Panc1 (cell line): ENCODE results near the gene NR6A1. TPM values are rescaled to one million over a fixed set of nuclear protein-coding genes. Genes with fewer than 3 reads are reported as not detected.

Experiments used
- ATAC-seq: fragments of 200-7000 bp; cut with Tn5 transposase; 2 replicates; pipeline ENCODE4 v1.9.1; 2020; ENCODE audit warnings: mild to moderate bottlenecking, moderate library complexity
- BruUV-seq: library from RNA; stranded (reverse); fragments of 400-500 nt; replicated peaks from 2 replicates; lab custom pipeline; 2021; lab: Mats Ljungman, UMichigan
- CTCF ChIA-PET: fragments of 300-600 bp; sonication (Branson Sonifier 250); formaldehyde crosslinking; loops from one replicate; lab custom pipeline; 2022; ENCODE audit warnings: antibody characterized with exemption; lab: Charles Lee
- POLR2A ChIA-PET: fragments of 300-600 bp; sonication (Branson Sonifier 250); formaldehyde crosslinking; loops from one replicate; lab custom pipeline; 2022; ENCODE audit warnings: antibody characterized with exemption; lab: Charles Lee
- DNase-seq: peaks from one replicate; pipeline ENCODE4 v3.0.0-alpha.2; 2010; ENCODE audit warnings: low read depth, low spot score
- H3K27ac ChIP-seq: 2 replicates; pipeline ENCODE4 v1.5.1; 2011; ENCODE audit warnings: mild to moderate bottlenecking, low read length, inconsistent platforms
- H3K27me3 ChIP-seq: fragments of 200-500 bp; sonication (Bioruptor generic); 2 replicates; pipeline ENCODE4 v1.6.0; 2014; ENCODE audit warnings: low read length, inconsistent platforms; ENCODE audit not compliant: control insufficient read depth, insufficient read depth
- H3K36me3 ChIP-seq: fragments of 200-500 bp; sonication (Bioruptor generic); 2 replicates; pipeline ENCODE4 v1.5.1; 2014; ENCODE audit warnings: inconsistent platforms, mild to moderate bottlenecking, low read length, moderate library complexity; ENCODE audit not compliant: control insufficient read depth, insufficient read depth
- H3K4me1 ChIP-seq: 2 replicates; pipeline ENCODE4 v1.5.1; 2011; ENCODE audit warnings: inconsistent platforms, mild to moderate bottlenecking, low read length, moderate library complexity; ENCODE audit not compliant: control insufficient read depth, insufficient read depth
- H3K4me3 ChIP-seq, 2 experiments: 2 replicates each; pipeline ENCODE4 v1.5.1; 2011 to 2012; ENCODE audit warnings: low read depth in 2 of 2, low read length in 2 of 2, mild to moderate bottlenecking in 2 of 2, inconsistent platforms in 1 of 2, moderate library complexity in 1 of 2
- H3K9me3 ChIP-seq: fragments of 200-500 bp; sonication (Bioruptor generic); 2 replicates; pipeline ENCODE4 v1.5.1; 2014; ENCODE audit warnings: low read depth, mild to moderate bottlenecking, inconsistent platforms, low read length, moderate library complexity; ENCODE audit not compliant: control insufficient read depth, insufficient read depth
- CTCF ChIP-seq: fragments of 450-650 bp; IDR thresholded peaks from 2 replicates; pipeline ENCODE4 v1.5.1; 2017; ENCODE audit warnings: mild to moderate bottlenecking
- POLR2AphosphoS5 ChIP-seq: IDR thresholded peaks from 2 replicates; pipeline ENCODE4 v1.6.1; 2012; ENCODE audit warnings: mild to moderate bottlenecking, low read depth, low read length, moderate library complexity
- SIN3A ChIP-seq: IDR thresholded peaks from 2 replicates; pipeline ENCODE4 v1.6.1; 2012; ENCODE audit warnings: low read depth, mild to moderate bottlenecking, low read length, moderate library complexity, borderline replicate concordance; ENCODE audit not compliant: insufficient read depth
- TCF7L2 ChIP-seq: IDR thresholded peaks from 2 replicates; pipeline ENCODE4 v1.6.1; 2011; ENCODE audit warnings: mild to moderate bottlenecking, low read depth, low read length, inconsistent platforms
- in situ Hi-C: cut with HindIII; loops from 2 replicates; pipeline ENCODE4 v1.10.0; 2016; ENCODE audit warnings: low sequenced_read_pairs, low pct_unique_long_range_greater_than_20kb
- intact Hi-C: fragments of 100-400 bp; cut with micrococcal nuclease; formaldehyde crosslinking; loops from one replicate; pipeline ENCODE4 v1.10.0; 2022; ENCODE audit not compliant: unreplicated experiment
- total RNA-seq: library from RNA; stranded (reverse); gene quantifications from one replicate; pipeline ENCODE4 v1.2.1, GENCODE V29; 2021; ENCODE audit not compliant: unreplicated experiment
- TF ChIP-seq, protein P1 (sequence below), 2 experiments: IDR thresholded peaks; 2 replicates each; pipeline ENCODE4 v1.6.1; 2011 to 2012; ENCODE audit warnings: low read depth in 2 of 2, control low read depth in 1 of 2, low read length in 1 of 2, mild to moderate bottlenecking in 1 of 2, moderate library complexity in 1 of 2; ENCODE audit not compliant: insufficient read depth in 1 of 2

NR6A1 gene
- total RNA-seq, 1 experiment from 2014 or later = 7.6 TPM

DNA sequence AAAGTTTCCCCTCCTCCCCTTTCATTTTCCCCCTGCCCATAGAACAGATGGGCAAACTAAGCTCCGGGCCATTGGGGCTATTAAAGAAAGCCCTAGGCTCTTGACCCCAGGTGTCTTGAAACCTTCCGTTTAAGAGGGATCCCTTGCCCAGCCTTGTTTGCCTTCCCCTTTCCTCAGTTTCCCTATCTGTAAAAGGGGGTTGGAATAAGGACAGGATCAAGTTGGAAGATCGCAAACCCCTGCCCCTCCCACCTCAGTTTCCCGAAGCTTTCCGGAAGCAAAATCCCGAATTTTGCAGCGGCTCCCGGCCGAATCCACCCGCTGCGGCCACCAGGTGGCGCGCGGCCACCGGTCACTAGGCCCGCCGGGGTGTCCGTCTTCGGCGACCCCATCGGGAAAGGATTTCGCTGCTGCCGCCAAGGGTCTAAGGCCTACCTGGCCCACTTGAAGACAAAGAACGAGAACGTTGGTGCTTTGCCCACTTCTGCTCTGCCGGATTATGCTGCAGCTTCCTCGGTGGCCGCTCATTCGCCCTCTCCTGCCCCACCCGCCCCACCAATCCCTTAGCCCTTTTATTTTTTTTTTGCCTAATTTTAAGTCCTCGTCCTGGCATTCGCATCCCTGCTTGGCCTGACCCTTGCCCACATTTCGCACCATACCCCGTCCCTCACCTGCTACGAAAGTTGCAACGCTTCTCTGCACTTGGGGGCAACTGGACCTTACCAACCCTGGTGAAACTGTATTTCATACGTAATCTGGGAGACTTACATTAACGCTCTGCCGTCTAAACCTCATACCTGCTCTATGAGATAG lies 962 bp upstream of the NR6A1 start:
- POLR2A ChIA-PET = interaction anchor here (0.7 to 0.9 kb wide), 2 partner anchors 80 to 90 kb away, joined by 4 to 18 read pairs; no protein-coding TSS in a partner anchor
- intact Hi-C loops = loop anchor here (1.0 kb wide), 1 partner anchor 81 kb away; the partner anchor contains the start of gene WDR38
- no peaks in the 10 kb centered on the region for H3K27me3 ChIP-seq
- TF ChIP-seq, protein P1, sequence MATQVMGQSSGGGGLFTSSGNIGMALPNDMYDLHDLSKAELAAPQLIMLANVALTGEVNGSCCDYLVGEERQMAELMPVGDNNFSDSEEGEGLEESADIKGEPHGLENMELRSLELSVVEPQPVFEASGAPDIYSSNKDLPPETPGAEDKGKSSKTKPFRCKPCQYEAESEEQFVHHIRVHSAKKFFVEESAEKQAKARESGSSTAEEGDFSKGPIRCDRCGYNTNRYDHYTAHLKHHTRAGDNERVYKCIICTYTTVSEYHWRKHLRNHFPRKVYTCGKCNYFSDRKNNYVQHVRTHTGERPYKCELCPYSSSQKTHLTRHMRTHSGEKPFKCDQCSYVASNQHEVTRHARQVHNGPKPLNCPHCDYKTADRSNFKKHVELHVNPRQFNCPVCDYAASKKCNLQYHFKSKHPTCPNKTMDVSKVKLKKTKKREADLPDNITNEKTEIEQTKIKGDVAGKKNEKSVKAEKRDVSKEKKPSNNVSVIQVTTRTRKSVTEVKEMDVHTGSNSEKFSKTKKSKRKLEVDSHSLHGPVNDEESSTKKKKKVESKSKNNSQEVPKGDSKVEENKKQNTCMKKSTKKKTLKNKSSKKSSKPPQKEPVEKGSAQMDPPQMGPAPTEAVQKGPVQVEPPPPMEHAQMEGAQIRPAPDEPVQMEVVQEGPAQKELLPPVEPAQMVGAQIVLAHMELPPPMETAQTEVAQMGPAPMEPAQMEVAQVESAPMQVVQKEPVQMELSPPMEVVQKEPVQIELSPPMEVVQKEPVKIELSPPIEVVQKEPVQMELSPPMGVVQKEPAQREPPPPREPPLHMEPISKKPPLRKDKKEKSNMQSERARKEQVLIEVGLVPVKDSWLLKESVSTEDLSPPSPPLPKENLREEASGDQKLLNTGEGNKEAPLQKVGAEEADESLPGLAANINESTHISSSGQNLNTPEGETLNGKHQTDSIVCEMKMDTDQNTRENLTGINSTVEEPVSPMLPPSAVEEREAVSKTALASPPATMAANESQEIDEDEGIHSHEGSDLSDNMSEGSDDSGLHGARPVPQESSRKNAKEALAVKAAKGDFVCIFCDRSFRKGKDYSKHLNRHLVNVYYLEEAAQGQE (IDR thresholded peaks at IDR 0.05; ENCODE audit: insufficient read depth in 1 of 2, low read depth in 2 of 2, low read length in 1 of 2) = no peak
- TF ChIP-seq CTCF = peak; percentile 94
- TF ChIP-seq POLR2AphosphoS5 = no peak
- in situ Hi-C loops = no loop called here
- ATAC-seq (peak; percentile 29), DNase-seq (peak; percentile 57)
- no peaks in the 10 kb centered on the region; the same call in 1 of the 2 replicates for H3K36me3 ChIP-seq
- H3K4me3 ChIP-seq = peak overlapping the region; percentile 70 to 74
- CTCF ChIA-PET = interaction anchor here (0.6 to 7.6 kb wide), 4 partner anchors 18 to 95 kb away, joined by 3 to 134 read pairs (median 4); partner anchors contain the start of gene WDR38
- peak overlapping the region; percentile 90 for H3K27ac ChIP-seq
- TSS peak; percentile 91 for BruUV-seq
- no peaks in the 10 kb centered on the region for H3K9me3 ChIP-seq
- peaks cover 17% of the 10 kb centered on the region for H3K4me1 ChIP-seq

- H3K9me3 ChIP-seq = no peaks in the 10 kb centered on the region
- in situ Hi-C loops (no loop called here), intact Hi-C loops (loop anchor here (1.0 kb wide), 1 partner anchor 83 kb away; the partner anchor contains the start of gene WDR38)
- no peaks in the 10 kb centered on the region; the same call in 1 of the 2 replicates for H3K36me3 ChIP-seq
- TF ChIP-seq SIN3A = peak; percentile 49; the same call in 1 of the 2 replicates
- no peak for TF ChIP-seq TCF7L2
- CTCF ChIA-PET = interaction anchor here (0.6 to 7.6 kb wide), 3 partner anchors 33 to 83 kb away, joined by 10 to 134 read pairs (median 13); partner anchors contain the start of gene WDR38
- ATAC-seq (peak; percentile 20), DNase-seq (no peak)
- BruUV-seq = no TSS peak
- H3K4me3 ChIP-seq = peak overlapping the region; percentile 70 to 74
- POLR2A ChIA-PET = interaction anchor here (0.5 kb wide), 1 partner anchor 83 kb away, joined by 3 read pairs; the partner anchor contains the start of gene WDR38
- H3K4me1 ChIP-seq = peaks cover 29% of the 10 kb centered on the region
- H3K27me3 ChIP-seq = no peaks in the 10 kb centered on the region
- peak overlapping the region; percentile 90 for H3K27ac ChIP-seq
These were observed 621 bp downstream of the NR6A1 start for GRCh38 chr9:124770359-124771020.
